Activated gamma-delta T cell treated with Interleukin-2 at 50 U/mL for 16 hours (primary cell): ENCODE results near the gene TAPBPL.
"Not testable (repeated sequence)": the region's sequence is repeated elsewhere in the genome, so short reads cannot be mapped to it uniquely, and the experiment has no call there.

ENCODE experiments used
- DNase-seq: peaks from one replicate; pipeline ENCODE4 v3.0.0-alpha.2; 2020

Gene TAPBPL

GRCh38 chr12:6463858-6464257, 12.0 kb downstream of the TAPBPL start:
- DNase-seq, result no peak

DNA sequence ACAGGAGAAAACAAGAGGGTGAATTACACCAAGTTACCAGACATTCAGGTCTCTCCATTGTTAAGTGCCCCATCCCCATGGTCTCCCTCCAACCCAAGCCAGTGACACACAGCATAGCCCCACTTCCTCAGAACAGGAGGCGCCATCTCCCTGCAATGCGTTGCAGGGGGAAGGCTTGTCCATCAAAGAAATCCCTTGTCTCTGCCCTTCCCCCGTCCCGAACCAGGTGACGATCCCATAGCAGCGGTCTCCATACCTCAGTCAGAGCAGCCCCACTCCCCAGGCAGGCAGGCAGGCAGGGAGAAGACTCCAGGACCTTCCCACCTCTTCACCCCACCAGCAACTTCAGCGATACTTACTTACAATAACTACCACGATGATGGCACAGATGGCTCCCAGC, 12.7 kb downstream of the TAPBPL start:
- DNase-seq, result no peak

DNA sequence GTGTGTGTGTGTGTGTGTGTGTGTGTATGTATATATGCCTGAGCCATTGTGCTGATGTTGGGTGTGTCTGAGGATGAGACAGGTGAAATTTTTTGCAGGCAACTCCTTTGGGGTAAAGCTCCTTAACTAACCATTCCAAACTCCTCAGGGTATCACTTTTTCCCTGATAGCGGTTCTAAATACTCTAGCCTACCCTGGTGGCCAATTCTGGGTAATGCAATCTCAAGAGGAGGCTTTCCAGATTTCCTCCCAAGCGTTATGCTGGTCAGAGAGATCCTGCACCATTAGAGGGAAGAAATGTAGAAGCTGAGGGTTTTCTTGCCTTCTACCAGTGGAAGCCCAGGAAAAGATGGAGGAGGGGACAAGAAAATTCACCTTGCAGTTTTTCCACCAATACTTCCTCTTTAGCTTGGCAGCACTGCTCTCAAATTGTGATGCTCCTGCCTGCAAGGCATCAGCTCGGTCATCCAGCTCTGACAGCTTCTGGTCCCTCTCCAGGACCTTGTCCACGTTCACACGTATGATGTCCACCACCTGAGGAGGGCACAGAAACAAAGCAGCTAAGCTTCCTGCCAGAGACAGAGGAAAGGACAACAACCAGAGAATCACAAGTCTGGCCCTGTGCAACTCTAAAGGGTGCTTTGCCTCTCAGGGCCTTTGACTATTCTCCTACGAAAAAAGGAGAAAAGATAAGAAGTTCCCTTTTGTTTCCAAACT, 13.8 kb downstream of the TAPBPL start:
- no peak for DNase-seq

DNA sequence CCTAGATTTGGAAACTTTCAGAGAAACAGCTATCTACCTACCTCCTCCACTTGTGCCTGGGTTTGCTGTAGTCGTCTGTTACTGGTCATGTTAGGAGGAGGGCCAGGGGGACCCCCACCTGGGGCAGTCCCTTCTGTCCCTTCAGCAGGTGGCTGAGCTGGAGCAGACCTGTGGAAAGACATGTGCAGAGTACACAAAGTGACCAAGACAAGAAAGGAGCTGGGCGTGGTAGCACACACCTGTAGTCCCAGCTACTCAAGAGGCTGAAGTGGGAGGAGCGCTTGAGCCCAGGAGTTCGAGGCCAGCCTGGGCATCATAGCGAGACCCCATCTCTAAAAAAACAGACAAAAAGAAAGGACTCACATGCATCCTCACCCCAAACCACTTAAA, 14.3 kb downstream of the TAPBPL start:
- DNase-seq, result no peak

DNA sequence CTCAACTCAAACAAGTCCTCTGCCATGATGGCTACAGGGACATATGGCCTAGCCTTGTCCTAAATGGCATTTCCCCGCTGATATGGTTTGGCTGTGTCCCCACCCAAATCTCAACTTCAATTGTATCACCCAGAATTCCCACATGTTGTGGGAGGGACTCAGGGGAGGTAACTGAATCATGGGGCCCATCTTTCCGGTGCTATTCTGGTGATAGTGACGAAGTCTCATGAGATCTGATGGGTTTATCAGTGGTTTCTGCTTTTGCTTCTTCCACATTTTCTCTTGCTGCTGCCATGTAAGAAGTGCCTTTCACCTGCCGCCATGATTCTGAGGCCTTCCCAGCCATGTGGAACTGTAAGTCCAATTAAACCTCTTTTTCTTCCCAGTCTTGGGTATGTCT, 14.9 kb downstream of the TAPBPL start:
- DNase-seq, result not testable (repeated sequence)

DNA sequence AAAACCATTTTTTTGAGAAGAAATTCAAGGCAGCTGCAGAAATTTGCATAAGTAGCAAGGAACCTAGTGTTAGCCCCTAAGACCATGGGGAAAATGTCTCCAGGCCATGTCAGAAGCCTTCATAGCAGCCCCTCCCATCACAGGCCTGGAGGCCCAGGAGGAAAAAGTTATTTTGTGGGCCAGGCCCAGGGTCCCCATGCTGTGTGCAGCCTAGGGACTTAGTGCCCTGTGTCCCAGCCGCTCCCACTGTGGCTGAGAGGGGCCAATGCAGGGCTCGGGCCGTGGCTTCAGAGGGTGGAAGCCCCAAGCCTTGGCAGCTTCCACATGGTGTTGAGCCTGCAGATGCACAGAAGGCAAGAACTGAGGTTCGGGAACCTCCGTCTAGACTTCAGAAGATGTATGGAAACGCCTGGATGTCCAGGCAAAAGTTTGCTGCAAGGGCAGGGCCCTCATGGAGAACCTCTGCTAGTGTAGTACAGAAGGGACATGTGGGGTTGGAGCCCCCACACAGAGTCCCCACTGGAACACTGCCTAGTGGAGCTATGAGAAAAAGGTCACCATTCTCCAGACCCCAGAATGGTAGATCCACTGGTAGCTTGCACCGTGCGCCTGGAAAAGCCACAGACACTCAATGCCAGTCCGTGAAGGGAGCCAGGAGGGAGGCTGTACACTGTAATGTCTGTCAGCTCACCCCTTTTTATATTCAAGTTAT, 15.9 kb downstream of the TAPBPL start:
- DNase-seq, result not testable (repeated sequence)

DNA sequence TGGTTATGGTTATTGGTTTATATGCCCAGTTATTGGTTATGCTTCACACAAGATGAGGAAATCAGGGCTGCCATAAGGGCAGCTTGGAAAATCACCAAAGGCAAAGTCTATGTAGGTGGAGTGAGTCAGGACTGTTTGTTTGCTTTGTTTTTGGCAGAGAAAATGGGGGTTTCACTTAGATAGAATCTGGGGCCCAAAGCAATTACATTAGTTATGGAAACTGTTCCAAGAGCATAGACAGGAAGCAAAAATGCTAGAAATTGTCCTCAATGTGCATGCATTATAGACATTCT, 16.4 kb downstream of the TAPBPL start:
- DNase-seq, result no peak

GRCh38 chr12:6469092-6469491, 17.2 kb downstream of the TAPBPL start:
- no peak for DNase-seq

DNA sequence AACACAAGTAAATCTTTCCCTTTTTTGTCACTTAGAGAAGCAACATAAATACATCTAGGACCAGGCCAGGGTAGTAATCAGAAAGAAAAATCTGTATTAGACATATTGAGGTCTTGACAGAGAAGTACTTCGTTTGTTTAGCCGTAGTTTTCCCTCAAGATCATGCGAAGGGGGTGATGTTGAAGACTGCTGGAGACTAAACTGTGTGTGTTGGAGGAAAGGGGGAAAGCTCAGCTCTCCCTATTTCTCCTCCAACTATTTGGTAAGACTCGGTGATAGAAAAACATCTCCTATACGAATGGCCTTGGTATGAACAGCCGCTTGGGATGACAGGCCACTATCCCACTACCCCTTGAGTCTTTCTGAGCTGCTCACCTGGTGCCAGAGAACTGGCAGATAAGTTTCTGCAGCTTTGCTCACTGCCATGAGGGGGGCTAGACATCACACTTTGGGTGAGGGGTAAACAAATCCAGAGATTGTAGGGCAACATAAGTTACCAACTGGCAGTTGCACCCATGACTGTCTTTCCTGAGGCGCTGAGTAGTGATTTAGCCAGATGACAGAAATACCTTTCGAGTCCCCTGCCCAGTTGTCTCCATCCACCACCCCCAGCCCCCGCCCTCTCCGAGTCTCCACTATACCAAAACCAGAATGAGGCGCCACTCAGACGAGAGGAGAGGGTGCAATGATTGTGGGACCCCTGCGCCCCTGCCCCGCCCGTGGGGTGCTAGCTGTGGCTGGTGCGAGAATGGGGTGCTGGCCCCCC, 17.9 kb downstream of the TAPBPL start:
- peak; percentile 28 for DNase-seq

DNA sequence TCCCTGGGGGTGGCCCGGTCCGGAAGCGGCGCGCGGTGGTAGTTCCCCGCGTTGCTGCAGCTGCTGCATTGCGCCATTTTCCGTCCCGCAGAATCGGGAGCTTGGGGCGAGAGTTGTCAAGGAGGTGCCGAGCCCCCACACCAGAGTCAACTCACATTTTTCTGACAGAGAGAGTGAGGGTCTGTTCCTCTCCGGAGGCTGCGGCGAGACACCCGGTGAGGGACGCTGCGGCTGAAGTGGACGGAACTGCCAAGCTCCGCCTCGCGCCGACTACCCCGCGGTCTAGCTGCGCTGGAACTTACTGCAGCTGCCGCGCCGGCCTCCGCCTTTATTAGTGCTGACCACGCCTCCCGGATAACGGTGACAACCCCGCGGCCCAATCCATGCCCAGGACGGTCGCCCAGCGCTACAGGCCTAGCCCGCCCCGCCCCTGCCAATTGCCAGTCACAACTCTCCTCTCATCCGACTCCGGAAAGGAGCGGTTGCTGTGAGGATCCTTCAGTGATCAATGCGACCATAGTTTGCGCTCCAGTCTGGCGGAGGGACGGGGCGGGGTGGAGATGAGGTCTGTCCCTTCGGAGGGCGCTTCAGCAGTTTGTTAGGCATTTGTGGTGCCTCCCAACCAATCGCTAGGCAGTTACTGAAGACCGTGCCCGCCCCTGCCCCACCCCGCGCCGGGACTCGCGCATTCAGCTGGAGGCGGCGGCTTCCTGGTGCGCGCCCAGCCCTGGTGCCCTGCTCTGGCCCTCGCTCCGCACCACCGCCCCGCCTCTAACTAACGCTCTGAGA, 18.7 kb downstream of the TAPBPL start, which contains the start of gene VAMP1:
VAMP1 (minus strand) TSS at position 303 of the 789 bp plus-strand sequence; CDS start at position 157, 146 bp downstream.
- peak; percentile 97 for DNase-seq

- no peak for DNase-seq
Measured at GRCh38 chr12:6471989-6472360, 20.1 kb downstream of the TAPBPL start.

DNA sequence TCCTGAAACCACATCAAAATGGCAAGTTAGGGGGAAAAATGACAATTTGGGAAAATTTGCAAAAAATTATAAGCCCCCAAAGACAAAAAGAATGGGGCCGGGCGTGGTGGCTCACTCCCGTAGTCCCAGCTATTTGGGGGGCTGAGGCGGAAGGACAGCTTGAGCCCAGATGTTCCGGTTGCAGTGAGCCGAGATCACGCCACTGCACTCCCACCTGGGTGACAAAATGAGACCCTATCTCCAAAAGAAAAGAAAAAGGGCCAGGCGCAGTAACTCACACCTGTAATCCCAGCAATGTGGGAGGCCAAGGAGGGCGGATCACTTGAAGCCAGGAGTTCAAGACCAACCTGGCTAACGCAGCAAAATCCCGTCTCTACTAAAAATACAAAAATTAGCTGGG, 20.6 kb downstream of the TAPBPL start:
- no peak for DNase-seq

- DNase-seq, result not testable (repeated sequence)
Measured at GRCh38 chr12:6475233-6475975, 23.6 kb downstream of the TAPBPL start.

GRCh38 chr12:6476489-6476888, 24.6 kb downstream of the TAPBPL start:
- no peak for DNase-seq

- DNase-seq, result not testable (repeated sequence)
Measured at GRCh38 chr12:6477601-6478377, 25.9 kb downstream of the TAPBPL start.

DNA sequence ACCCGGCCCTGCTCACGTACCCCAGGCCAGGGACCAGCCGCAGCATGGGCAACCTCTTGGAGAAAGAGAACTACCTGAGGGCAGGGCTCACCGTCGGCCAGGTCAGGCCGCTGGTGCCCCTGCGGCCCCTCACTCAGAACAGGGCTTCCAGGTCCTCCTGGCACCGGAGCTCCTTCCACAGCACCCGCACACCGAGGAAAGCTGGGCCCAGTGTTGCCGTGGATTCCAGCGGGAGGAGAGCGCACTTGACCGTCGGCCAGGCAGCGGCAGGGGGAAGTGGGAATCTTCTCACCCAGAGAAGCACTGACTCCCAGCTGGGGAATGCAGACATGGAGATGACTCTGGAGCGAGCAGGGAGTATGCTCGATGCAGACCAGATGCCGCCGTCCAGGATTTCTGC, 26.6 kb downstream of the TAPBPL start:
- no peak for DNase-seq

DNA sequence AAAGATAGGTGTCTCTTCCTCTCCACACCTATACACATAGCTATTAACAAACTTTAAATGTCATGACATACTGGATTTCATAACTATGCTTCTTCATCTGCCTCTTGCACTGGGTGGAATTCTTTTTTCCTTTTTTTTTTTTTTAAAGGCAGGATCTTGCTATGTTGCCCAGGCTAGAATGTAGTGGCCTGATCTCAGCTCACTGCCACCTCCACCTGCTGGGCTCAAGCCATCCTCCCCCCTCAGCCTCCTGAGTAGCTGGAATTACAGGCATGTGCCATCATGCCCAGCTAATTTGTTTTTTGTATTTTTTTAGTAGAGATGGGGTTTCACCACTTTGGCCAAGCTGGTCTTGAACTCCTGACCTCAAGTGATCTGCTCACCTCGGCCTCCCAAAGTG, 36.4 kb downstream of the TAPBPL start:
- DNase-seq, result no peak

GRCh38 chr12:6489449-6489848, 37.6 kb downstream of the TAPBPL start:
- DNase-seq, result no peak

- not testable (repeated sequence) for DNase-seq
Measured at GRCh38 chr12:6490673-6491072, 38.8 kb downstream of the TAPBPL start.

- peak; percentile 97 for DNase-seq
Measured at GRCh38 chr12:6492838-6493496, 41.1 kb downstream of the TAPBPL start, which contains the start of gene MRPL51. Gene MRPL51 (minus strand): TSS chr12:6493262. CDS start chr12:6493136, 126 bp downstream.
